SU-DHL-6 (cell line): ENCODE measurements around the gene ALDH9A1.
"Not testable (repeated sequence)": the region's sequence is repeated elsewhere in the genome, so short reads cannot be mapped to it uniquely, and the experiment has no call there.

Experiments used
- H2AFZ ChIP-seq: fragments of 200-600 bp; sonication (generic); 2 replicates; pipeline ENCODE4 v1.6.1; 2014; ENCODE audit warnings: low read depth, mild to moderate bottlenecking, moderate library complexity, mixed read lengths, antibody characterized with exemption, low read length; ENCODE audit not compliant: severe bottlenecking
- H3F3A ChIP-seq: fragments of 200-600 bp; shearing (Covaris generic); 2 replicates; pipeline ENCODE4 v1.6.0; 2016; ENCODE audit warnings: antibody characterized with exemption, mild to moderate bottlenecking; ENCODE audit not compliant: insufficient read depth
- H3K27ac ChIP-seq: fragments of 200-600 bp; sonication (generic); 2 replicates; pipeline ENCODE4 v1.5.1; 2016; ENCODE audit warnings: low read depth, mild to moderate bottlenecking, low read length, moderate library complexity, mixed read lengths
- H3K27me3 ChIP-seq: fragments of 200-600 bp; sonication (generic), shearing (Covaris generic); 2 replicates; pipeline ENCODE4 v1.6.0; 2014; ENCODE audit warnings: mild to moderate bottlenecking, low read length
- H3K36me3 ChIP-seq: fragments of 200-600 bp; sonication (generic); 2 replicates; pipeline ENCODE4 v1.6.1; 2014; ENCODE audit warnings: mild to moderate bottlenecking, low read length, mixed read lengths
- H3K4me2 ChIP-seq: fragments of 300-600, 200-600 bp; shearing (Covaris generic), sonication (generic); 2 replicates; pipeline ENCODE4 v1.6.0; 2014; ENCODE audit warnings: low read length, low read depth, mild to moderate bottlenecking; ENCODE audit not compliant: poor library complexity, severe bottlenecking
- H3K4me3 ChIP-seq: fragments of 200-600 bp; sonication (generic); 2 replicates; pipeline ENCODE4 v1.5.1; 2014; ENCODE audit warnings: antibody characterized with exemption, low read length, mild to moderate bottlenecking, mixed read lengths; ENCODE audit not compliant: insufficient read depth, poor library complexity, severe bottlenecking
- H3K79me2 ChIP-seq: fragments of 200-600 bp; sonication (generic); 2 replicates; pipeline ENCODE4 v1.6.1; 2014; ENCODE audit warnings: mild to moderate bottlenecking, low read length, moderate library complexity; ENCODE audit not compliant: insufficient read depth
- H3K9ac ChIP-seq: fragments of 200-600 bp; sonication (generic); 2 replicates; pipeline ENCODE4 v1.7.0; 2014; ENCODE audit warnings: mild to moderate bottlenecking, low read length
- H3K9me2 ChIP-seq: fragments of 200-600 bp; sonication (generic); replicated peaks from 2 replicates; pipeline ENCODE4 v1.6.1; 2014; ENCODE audit warnings: low read length; ENCODE audit not compliant: insufficient read depth
- H3K9me3 ChIP-seq: fragments of 200-600 bp; sonication (generic); 2 replicates; pipeline ENCODE4 v1.6.1; 2014; ENCODE audit warnings: low read length, mixed read lengths; ENCODE audit not compliant: insufficient read depth
- H4K20me1 ChIP-seq: fragments of 200-600 bp; sonication (generic); 2 replicates; pipeline ENCODE4 v1.6.1; 2014; ENCODE audit warnings: low read depth, mild to moderate bottlenecking, antibody characterized with exemption, low read length, moderate library complexity, mixed read lengths
- EZH2phosphoT487 ChIP-seq: fragments of 200-600 bp; sonication (generic), shearing (Covaris generic); conservative IDR thresholded peaks from 2 replicates; pipeline ENCODE4 v1.6.1; 2018; ENCODE audit warnings: mild to moderate bottlenecking, antibody characterized with exemption, low read length, moderate library complexity, mixed read lengths
- TF ChIP-seq, protein P1 (sequence below): fragments of 200-600 bp; sonication (generic); IDR thresholded peaks from one replicate; pipeline ENCODE4 v1.5.1; 2017; ENCODE audit warnings: antibody characterized with exemption, mild to moderate bottlenecking, low read length, moderate library complexity; ENCODE audit not compliant: insufficient read depth, poor library complexity, severe bottlenecking

The ALDH9A1 gene

GRCh38 chr1:165686121-165686970 lies 12.0 kb downstream of the ALDH9A1 start:
- Histone ChIP-seq H3K9me3 (no peaks in the 10 kb centered on the region), H4K20me1 (no peaks in the 10 kb centered on the region), H3F3A (no peaks in the 10 kb centered on the region), H3K4me3 (no peak overlapping the region), H3K36me3 (peaks cover 4% of the 10 kb centered on the region; the same call in 1 of the 2 replicates), H3K4me2 (peak overlapping the region; percentile 47), H3K27me3 (no peaks in the 10 kb centered on the region), H3K27ac (0 out of 2 replicates have a peak overlapping the region, but pooled peaks have one; percentile 11), H2AFZ (no peak overlapping the region), H3K9me2 (no peaks in the 10 kb centered on the region), H3K9ac (0 out of 2 replicates have a peak overlapping the region, but pooled peaks have one; percentile 4), H3K79me2 (peaks cover 47% of the 10 kb centered on the region)
- TF ChIP-seq EZH2phosphoT487, result no peak
- TF ChIP-seq, protein P1, sequence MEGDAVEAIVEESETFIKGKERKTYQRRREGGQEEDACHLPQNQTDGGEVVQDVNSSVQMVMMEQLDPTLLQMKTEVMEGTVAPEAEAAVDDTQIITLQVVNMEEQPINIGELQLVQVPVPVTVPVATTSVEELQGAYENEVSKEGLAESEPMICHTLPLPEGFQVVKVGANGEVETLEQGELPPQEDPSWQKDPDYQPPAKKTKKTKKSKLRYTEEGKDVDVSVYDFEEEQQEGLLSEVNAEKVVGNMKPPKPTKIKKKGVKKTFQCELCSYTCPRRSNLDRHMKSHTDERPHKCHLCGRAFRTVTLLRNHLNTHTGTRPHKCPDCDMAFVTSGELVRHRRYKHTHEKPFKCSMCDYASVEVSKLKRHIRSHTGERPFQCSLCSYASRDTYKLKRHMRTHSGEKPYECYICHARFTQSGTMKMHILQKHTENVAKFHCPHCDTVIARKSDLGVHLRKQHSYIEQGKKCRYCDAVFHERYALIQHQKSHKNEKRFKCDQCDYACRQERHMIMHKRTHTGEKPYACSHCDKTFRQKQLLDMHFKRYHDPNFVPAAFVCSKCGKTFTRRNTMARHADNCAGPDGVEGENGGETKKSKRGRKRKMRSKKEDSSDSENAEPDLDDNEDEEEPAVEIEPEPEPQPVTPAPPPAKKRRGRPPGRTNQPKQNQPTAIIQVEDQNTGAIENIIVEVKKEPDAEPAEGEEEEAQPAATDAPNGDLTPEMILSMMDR, result no peak

GRCh38 chr1:165683848-165684485 lies 14.4 kb downstream of the ALDH9A1 start:
- Histone ChIP-seq H3K79me2 (peaks cover 44% of the 10 kb centered on the region), H3K4me3 (no peak overlapping the region), H3K4me2 (no peak overlapping the region), H3K36me3 (peaks cover 17% of the 10 kb centered on the region; the same call in 1 of the 2 replicates), H3F3A (no peaks in the 10 kb centered on the region), H3K9me3 (no peaks in the 10 kb centered on the region), H3K9ac (no peak overlapping the region), H2AFZ (no peak overlapping the region), H3K27me3 (no peaks in the 10 kb centered on the region), H4K20me1 (no peaks in the 10 kb centered on the region), H3K9me2 (no peaks in the 10 kb centered on the region), H3K27ac (no peak overlapping the region)
- no peak for TF ChIP-seq EZH2phosphoT487
- TF ChIP-seq, protein P1, result no peak

- peaks cover 27% of the 10 kb centered on the region; the same call in 1 of the 2 replicates for H3K36me3 ChIP-seq
- H4K20me1 ChIP-seq, result not testable (repeated sequence)
Measured at GRCh38 chr1:165680773-165681172, 17.6 kb downstream of the ALDH9A1 start.

DNA sequence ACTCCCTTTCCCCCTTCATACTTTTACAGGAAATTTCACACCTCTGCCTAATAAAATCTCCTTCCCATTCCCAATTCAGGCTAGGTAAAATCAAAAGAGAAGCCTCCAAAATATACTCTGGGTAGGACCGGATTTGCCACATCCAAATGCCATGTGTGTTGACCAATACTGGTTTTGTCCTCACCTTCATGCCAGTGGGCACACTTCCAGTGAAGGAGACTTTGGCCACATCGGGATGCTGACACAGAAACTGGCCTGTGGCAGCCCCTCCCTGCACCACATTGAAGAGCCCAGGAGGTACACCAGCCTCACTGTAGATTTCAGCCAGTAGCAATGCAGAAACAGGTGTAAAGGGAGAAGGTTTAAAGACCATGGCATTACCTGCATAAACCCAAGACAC lies 18.1 kb downstream of the ALDH9A1 start:
- H3K36me3 ChIP-seq, result peaks cover 27% of the 10 kb centered on the region; the same call in 1 of the 2 replicates
- no peak overlapping the region for H3K27ac ChIP-seq
- H4K20me1 ChIP-seq, result no peaks in the 10 kb centered on the region
- no peaks in the 10 kb centered on the region for H3K9me2 ChIP-seq
- no peak overlapping the region for H3K4me3 ChIP-seq
- H3K9me3 ChIP-seq, result no peaks in the 10 kb centered on the region
- H2AFZ ChIP-seq, result no peak overlapping the region
- no peaks in the 10 kb centered on the region for H3K27me3 ChIP-seq
- TF ChIP-seq, protein P1, result no peak
- no peak for TF ChIP-seq EZH2phosphoT487
- peaks cover 17% of the 10 kb centered on the region for H3K79me2 ChIP-seq
- no peaks in the 10 kb centered on the region for H3F3A ChIP-seq
- H3K4me2 ChIP-seq, result no peak overlapping the region
- no peak overlapping the region for H3K9ac ChIP-seq

More at GRCh38 chr1:165680773-165681172, 17.6 kb downstream of the ALDH9A1 start:
- H3K79me2 ChIP-seq, result peaks cover 21% of the 10 kb centered on the region
- H2AFZ ChIP-seq, H3F3A ChIP-seq, H3K4me3 ChIP-seq, H3K27ac ChIP-seq, H3K9ac ChIP-seq, H3K27me3 ChIP-seq, H3K9me2 ChIP-seq, H3K9me3 ChIP-seq, H3K4me2 ChIP-seq: not testable (repeated sequence)
